HG03097 (cell line): ENCODE measurements around the gene NELFB.
"Not testable (repeated sequence)": the region's sequence is repeated elsewhere in the genome, so short reads cannot be mapped to it uniquely, and the experiment has no call there.

Experiments
- ATAC-seq: cut with Tn5 transposase; IDR thresholded peaks from one replicate; pipeline ENCODE4 v1.9.1; 2021; ENCODE audit not compliant: unreplicated experiment, low FRiP score

Gene NELFB

DNA sequence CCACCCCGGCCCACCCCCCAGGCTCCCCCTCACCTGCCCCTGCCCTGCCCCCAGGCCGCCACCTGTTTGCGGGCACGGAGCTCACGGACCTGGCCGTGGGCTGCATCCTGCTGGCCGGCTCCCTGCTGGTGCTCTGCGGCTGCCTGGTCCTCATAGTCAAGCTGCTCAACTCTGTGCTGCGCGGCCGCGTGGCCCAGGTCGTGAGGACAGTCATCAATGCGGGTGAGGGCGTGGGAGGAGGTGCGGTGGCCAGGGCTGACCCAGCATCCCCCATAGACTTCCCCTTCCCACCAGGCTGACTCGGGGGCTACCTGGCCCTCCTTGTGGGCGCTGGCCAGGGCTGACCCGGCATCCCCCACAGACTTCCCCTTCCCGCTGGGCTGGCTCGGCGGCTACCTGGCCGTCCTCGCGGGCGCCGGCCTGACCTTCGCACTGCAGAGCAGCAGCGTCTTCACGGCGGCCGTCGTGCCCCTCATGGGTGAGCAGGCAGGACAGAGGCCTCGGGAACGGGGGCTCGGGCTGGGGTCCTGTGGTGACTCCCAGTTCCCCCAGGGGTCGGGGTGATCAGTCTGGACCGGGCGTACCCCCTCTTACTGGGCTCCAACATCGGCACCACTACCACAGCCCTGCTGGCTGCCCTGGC is 21.0 kb upstream of the NELFB start:
- ATAC-seq, result no peak

DNA sequence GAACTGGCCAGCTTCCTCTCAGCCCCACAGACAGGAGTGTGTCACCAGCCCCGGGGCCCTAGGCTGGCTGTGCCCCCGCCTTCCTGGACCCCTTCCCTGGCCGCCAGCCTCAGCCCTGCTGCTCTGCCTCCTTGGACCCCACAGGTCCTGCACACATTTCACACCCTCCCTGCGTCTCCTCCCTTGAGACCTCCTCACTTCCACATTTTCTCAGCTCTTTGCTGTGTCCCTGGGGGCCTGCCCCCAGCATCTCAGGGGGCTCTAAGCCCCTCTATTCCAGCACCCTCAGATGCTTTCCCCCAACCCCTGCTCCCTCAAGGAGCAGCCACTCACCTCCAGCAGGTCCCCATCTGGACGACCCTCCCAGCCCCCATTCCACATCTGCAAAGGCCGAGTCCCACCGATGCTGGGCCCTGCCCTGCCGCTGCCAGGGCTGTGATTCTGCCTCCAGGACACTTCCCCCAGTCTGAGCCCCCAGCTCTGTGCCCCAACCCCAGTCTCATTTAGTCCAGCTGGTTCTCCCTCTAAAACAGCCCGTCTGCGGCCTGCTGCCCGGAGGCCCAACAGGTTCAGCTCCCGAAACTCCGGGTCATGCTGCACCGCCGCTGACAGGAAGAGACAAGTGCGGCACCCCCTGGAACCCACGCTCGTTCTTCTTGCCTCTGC is 20.2 kb upstream of the NELFB start:
- no peak for ATAC-seq

DNA sequence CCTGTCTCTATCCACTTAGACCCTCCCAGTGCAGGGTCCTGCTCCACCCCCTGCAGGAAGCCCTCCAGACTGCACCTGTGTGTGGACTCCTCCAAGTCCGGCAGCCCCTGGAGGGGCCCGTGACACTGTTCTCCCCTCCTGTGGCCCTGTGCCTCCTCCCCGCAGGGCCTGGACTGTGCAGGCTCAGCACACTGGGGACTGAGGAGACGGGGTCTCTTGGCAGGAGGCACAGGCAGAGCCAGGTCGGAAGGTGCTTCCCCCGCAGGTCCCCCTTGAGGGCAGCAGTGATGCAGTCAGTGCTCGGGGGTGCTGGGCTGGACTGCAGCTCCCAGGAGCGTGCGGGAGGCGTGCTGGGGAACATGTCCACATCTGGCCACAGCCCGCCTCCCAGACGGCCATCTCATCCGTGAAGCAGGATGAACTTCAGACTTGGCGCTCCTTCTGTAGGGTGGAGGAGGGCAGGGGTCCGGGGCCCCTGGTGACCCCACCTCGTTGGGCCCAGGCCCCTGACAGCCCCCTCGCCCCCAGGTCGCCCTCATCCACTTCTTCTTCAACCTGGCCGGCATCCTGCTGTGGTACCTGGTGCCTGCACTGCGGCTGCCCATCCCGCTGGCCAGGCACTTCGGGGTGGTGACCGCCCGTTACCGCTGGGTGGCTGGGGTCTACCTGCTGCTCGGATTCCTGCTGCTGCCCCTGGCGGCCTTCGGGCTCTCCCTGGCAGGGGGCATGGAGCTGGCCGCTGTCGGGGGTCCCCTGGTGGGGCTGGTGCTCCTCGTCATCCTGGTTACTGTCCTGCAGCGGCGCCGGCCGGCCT is 19.5 kb upstream of the NELFB start:
- no peak for ATAC-seq

DNA sequence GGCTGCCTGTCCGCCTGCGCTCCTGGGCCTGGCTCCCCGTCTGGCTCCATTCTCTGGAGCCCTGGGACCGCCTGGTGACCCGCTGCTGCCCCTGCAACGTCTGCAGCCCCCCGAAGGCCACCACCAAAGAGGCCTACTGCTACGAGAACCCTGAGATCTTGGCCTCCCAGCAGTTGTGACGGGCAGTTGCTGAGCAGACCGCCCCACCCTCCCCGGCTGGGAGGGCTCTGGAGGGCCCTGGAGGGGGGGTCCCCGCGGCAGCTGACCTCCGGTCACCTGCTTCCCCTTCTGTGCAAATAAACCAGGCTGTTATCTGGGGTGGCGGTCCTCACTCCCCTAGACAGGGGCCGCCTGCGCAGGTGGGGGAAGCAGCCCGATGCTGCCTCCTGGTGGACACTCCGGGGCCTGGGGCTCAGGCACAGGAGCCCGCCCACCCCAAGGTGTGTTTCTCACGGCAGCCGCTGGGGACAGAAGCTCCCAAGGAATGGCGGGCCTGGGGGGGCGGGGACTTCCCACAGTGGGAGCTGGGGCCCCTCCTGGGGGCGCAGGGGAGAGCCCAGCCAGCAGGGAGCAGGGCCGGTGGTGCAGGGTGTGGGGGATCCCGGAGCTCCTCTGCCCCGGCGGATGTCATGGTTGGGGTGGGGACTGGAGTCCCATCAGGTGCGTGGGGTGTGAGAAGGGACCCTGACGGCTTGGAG is 18.7 kb upstream of the NELFB start:
- ATAC-seq, result no peak

DNA sequence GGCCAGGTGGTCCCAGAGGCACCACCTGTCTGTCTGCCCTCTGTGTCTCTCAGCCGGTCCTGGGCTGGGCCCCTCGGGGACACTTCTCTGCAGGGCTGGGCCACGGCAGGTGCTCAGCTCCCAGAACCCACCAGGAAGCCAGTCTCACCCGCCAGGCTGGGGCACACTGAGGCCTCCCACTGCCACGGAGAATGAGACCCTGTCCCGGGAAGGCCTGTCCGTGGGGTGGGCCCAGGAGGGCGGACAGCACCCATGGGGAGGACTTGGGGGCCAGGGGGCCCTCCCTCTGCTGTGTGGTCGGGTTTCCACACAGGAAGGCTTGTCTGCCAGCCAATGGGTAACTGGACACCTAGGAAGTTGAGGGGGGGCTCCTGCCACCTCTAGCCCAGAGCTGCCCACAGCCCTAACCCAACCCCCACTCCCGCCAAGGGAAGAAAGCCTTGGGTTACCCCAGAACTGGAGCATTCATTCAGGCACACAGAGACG is 18.1 kb upstream of the NELFB start:
- ATAC-seq, result no peak

DNA sequence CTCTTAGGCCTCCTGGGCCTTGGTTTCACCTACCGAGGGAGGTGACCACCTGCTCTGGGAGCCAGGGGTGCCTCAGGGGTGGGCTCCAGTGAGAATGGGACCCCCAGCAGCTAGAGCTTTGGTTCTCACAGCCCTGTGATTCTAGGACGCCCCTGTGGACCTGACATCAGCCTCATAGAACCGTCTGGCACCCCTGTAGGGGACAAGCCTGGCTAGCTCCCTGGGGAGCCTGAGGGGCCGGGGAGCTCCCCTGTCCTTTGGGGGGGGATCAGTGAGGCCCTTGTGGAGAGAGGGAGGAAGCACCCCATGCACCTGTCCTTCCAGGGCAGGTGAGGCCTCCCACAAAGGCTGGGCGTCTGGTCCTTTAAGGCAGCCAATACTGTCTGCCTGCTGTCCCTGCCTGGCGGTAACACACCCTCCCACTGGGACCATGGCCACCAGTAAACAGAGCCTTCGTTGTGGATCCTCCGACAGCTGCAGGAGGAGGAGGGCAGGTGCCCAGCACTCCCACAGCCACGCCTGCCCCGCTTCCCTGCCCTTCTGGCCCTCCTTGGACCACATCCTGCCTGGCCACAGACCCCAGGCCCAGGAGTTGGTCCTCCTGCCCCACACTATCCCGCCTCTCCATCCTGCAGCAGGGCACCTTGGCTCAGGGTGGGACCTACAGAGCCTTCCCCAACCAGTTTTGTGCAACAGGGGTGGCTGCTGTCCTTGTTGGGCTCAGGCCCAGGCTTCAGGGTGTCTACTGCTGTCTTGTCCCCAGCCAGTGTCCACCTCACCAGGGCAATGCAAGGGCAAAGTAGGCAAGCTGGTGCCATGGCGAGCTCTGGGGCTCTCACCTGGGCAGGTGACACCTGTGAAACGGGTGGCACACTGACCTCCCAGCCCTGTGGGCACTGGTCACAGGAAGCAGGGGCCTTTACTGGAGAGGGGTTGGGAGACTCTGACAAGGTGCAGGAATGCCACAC is 17.1 kb upstream of the NELFB start:
- ATAC-seq, result no peak

DNA sequence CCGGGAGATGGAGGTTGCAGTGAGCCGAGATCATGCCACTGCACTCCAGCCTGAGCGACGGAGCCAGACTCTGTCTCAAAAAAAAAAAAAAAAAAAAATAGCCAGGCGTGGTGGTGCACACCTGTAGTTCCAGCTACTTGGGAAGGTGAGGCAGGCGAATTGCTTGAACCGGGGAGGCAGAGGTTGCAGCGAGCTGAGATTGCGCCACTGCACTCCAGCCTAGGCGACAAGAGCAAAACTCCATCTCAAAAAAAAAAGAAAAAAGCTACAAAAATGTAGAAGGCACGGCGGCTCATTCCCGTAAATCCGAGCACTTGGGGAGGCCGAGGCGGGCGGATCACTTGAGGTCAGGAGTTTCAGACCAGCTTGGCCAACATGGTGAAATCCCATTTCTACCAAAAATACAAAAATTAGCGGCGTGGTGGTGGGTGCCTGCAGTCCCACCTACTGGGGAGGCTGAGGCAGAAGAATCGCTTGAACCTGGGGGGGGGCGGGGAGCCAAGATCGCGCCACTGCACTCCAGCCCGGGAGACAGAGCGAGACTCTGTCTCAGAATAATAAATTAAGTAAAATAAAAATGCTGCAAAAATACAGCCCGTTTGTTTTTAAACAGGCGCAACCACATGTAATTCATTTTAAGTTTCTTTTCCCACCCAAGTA is 15.5 kb upstream of the NELFB start:
- not testable (repeated sequence) for ATAC-seq

DNA sequence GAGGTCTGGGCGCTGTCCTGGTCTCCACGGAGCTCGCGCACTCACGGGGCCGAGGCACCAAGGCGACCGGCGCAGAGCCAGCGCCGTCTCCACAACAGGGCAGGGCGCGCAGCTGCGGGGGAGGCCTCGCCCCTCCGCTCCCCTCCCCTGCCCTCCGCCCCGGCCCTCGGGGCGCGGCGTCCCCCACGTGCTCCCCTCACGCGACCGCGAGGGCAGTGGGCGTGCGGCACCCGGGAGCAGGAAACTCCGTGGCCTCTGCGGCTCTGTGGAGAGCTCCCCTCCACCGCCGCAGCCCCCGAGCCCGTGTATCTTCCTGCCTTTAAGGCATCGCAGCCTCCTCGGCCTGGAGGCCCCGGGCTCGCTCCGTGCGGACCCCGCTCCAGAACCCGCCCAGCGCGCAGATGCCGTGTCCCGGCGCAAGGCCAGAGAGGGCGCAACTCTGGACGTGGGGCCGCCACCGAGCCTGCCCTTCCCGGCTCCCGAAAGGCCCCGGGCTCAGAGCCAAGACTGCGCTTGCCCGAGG is 14.7 kb upstream of the NELFB start:
- peak; percentile 28 for ATAC-seq

DNA sequence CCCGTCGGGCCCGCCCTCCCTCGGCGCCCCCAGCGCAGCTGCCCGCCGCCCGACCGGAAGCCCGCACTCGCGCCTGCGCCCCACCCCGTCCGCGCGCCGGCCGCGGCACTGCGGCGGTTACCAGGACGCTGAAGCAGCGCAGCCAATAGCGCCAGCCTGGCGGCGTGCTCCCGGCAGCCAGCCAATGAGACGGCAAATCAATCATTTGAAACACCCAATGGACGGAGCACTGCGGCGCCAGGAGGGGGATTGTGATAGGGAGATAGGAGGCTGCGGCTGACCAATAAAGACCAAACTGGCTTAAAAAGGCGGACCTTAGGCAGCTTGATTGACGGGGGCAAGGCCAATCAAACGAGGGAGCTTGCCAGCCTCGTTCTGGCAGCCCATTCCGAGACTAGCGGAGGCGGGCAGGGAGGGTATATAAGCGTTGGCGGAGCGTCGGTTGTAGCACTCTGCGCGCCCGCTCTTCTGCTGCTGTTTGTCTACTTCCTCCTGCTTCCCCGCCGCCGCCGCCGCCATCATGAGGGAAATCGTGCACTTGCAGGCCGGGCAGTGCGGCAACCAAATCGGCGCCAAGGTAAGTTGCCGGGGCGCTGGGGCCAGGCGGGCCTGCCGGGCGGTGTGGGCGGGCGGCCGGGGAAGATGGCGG is 14.2 kb upstream of the NELFB start, which contains the start of gene TUBB4B:
TSS of gene TUBB4B (plus strand) at position 447 of the 649 bp plus-strand sequence. CDS start at position 521, 74 bp downstream.
- ATAC-seq, result peak; percentile 71

DNA sequence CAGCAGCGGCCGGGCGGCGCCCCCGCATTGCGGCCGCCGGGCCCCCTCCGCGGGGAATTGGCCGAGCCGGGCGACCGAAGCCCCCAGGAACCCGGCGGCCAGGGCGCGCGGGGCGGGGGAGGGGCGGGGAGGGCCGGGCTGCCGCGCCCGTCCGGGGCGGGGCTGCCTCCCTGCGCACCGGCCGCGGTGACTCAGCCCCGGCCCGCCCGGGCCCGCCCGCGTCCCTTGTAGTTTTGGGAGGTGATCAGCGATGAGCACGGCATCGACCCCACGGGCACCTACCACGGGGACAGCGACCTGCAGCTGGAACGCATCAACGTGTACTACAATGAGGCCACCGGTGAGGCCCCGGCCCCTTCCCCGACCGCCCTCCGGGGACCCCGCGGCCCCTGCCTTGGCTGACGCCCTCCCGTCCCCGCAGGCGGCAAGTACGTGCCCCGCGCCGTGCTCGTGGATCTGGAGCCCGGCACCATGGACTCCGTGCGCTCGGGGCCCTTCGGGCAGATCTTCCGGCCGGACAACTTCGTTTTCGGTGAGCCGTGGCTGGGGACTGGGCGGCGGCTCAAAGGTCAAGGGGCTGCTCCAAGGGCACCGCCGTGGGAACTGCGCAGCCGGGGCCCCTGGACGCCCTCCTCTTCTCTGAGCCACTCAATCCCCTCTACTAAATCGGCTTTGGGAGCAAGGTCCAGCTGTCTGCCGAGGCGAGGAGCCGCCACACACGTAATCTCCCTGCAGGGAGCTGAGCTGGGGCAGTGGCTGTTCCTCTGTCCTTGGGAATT is 13.4 kb upstream of the NELFB start:
- ATAC-seq, result peak; percentile 4

DNA sequence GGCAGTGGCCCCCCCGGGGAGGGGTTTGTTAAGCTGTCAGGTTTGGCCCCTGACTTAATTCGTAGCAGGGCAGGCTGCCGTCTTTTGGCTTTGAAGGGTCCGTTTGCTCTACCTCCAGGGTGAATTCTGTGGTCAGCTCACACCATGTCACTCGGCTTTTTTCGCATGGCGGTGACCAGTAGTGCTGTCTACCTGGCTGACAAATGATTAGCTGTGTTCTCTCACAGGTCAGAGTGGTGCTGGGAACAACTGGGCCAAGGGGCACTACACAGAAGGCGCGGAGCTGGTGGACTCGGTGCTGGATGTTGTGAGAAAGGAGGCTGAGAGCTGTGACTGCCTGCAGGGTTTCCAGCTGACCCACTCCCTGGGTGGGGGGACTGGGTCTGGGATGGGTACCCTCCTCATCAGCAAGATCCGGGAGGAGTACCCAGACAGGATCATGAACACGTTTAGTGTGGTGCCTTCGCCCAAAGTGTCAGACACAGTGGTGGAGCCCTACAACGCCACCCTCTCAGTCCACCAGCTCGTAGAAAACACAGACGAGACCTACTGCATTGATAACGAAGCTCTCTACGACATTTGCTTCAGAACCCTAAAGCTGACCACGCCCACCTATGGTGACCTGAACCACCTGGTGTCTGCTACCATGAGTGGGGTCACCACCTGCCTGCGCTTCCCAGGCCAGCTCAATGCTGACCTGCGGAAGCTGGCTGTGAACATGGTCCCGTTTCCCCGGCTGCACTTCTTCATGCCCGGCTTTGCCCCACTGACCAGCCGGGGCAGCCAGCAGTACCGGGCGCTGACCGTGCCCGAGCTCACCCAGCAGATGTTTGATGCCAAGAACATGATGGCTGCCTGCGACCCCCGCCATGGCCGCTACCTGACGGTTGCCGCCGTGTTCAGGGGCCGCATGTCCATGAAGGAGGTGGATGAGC is 12.6 kb upstream of the NELFB start:
- ATAC-seq, result no peak

DNA sequence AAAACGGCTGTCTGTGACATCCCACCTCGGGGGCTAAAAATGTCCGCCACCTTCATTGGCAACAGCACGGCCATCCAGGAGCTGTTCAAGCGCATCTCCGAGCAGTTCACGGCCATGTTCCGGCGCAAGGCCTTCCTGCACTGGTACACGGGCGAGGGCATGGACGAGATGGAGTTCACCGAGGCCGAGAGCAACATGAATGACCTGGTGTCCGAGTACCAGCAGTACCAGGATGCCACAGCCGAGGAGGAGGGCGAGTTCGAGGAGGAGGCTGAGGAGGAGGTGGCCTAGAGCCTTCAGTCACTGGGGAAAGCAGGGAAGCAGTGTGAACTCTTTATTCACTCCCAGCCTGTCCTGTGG is 11.9 kb upstream of the NELFB start:
- ATAC-seq, result not testable (repeated sequence)

DNA sequence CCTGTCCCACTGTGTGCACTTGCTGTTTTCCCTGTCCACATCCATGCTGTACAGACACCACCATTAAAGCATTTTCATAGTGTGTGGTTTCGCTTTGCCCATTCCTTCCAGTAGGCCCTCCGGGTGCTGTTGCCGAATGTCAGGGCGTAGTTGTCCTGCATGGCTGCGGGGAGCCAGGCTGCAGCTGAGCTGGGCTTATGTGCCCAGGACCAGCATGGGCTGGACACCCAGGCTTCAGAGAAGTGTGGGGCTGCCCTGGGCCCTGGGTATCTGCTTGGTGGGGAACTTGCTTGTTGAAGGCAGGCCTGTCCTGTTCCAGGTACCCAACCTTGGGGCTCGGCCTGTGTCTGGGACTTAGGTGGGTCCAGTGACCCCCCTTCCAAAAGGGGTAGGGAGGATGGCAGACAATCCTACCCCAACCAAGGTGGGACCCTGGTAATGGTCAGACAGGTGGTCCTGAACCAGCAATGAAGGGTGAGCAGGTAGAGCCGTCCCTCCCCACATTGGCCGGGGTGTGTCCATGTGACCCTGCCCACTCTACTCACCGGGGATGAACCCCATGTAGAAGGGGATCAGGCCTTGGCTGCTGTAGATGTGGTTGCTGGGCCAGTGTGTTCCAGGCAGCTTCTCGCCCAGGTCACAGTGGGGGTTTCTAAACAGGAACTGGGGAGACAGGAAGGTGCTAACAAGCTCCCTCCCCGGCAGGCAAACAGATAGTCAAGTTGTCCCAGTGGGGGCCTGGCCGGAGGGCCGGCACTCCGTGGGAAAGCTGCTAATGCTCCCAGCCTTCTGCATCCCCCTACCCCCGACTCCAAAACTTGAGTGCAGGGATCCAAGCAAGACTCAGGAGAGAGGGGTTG is 11.3 kb upstream of the NELFB start:
- no peak for ATAC-seq

DNA sequence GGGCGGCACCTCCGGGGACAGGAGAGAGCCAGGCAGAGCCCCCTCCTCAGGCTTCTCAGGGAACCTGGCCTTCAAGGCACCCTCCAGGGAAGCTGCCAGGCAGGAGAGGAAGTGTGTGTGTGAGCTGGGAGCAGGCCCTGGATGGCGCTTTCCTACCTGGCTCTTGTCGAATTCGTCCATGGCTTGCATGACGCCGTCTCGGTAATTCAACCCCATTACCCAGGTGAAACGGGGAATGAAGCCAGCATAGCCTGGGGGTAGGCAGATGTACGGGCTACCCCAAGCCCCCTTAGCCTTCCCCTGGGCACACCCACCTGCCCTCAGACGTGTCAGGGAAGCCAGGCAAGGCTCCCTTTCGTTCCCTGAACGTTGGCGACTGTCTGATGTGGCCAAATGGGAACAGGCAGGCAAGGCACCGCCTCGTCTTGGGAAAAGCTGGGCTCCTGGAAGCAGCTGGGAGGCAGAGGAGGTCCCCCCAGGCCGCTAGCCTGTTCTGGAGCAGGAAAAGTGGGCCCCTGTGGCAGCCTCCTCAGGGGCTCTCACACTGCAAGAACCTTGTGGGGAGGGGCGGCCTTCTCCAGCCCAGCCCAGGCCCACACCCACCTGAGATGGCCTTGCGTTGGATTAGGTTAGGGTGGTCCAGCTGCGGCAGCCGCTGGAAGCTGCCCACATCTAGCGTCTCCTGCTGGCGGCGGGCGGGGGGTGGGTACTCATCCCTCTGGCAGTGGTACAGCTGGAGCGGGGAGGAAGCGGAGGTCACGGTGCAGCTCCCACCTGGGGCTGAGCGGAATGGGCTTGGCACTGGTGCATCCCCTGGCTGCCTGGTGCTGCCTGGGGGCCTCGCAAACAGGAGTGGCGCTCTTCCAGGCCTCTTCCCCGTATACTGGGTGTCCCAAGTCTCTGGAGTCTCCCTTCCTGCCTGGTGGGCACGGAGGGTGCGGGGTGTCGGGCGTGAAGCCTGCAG is 10.4 kb upstream of the NELFB start:
- ATAC-seq, result no peak
